Measurements from ENCODE around the gene CUL9.

The CUL9 gene

GRCh38 chr6:43262780-43263313, 80.9 kb downstream of the CUL9 start:
- H3K27ac ChIP-seq (ENCODE audit: insufficient read depth, low read depth, low read length, poor library complexity, severe bottlenecking) = no peak overlapping the region
- no peak overlapping the region for H3K4me3 ChIP-seq (ENCODE audit: insufficient read depth, low read depth, low read length)
- 93% methylated on average over 39 of the region's 39 CpGs for WGBS, 2 experiments
- no peaks in the 10 kb centered on the region for H3K36me3 ChIP-seq (ENCODE audit: control insufficient read depth, insufficient read depth, low read length)
- peaks cover 10% of the 10 kb centered on the region for H3K4me1 ChIP-seq (ENCODE audit: control insufficient read depth, insufficient read depth, low read length)
- H3K9me3 ChIP-seq (ENCODE audit: control insufficient read depth, low read length) = no peaks in the 10 kb centered on the region
- peaks cover 6% of the 10 kb centered on the region for H3K27me3 ChIP-seq (ENCODE audit: control insufficient read depth, insufficient read depth, low read length, poor library complexity, severe bottlenecking)

DNA sequence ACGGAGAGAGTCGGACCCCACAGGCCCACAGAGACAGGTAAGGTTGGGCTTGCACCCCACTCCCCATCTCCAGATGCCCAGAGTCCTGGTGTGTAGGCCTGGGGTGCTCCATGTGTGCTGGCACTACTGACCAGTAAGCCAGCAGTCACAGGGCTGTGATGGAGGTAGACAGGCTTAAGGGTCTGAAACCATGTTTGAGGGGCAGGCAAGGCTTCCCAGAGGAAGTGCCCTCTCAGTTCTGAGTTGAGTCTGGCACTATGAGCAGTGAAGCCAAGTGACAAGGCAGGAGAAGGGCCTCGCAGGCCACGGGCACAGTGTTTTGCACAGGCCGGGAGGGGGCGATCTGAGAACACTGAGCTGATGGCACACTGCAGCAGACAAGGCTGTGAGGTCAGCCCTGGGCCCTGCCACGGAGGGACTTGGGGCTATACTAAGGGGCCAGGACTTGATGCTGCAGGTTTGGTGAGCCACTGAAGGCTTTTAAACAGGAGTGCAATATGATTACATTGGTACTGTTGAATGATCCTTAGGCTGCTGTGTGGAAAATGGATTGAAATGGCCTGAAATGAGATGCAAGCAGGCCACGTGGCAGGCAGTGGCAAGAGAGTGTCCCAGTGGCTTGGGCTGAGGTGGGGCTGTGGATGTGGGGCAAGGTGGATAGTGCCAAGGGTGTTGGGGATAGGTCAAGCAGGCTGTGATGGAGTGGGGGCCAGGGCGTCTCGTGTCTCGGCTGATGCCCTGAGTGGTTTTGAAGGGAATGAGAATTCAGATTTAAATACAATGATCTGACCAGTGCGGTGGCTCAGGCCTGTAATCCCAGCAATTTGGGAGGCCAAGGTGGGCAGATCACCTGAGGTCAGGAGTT, 81.5 kb downstream of the CUL9 start:
- H3K36me3 ChIP-seq (ENCODE audit: control insufficient read depth, insufficient read depth, low read length) = no peaks in the 10 kb centered on the region
- H3K4me1 ChIP-seq (ENCODE audit: control insufficient read depth, insufficient read depth, low read length) = peaks cover 12% of the 10 kb centered on the region
- no peaks in the 10 kb centered on the region for H3K9me3 ChIP-seq (ENCODE audit: control insufficient read depth, low read length)
- 60 to 62% methylated on average over 12 of the region's 12 CpGs for WGBS, 2 experiments
- no peak overlapping the region for H3K27ac ChIP-seq (ENCODE audit: insufficient read depth, low read depth, low read length, poor library complexity, severe bottlenecking)
- H3K4me3 ChIP-seq (ENCODE audit: insufficient read depth, low read depth, low read length) = no peak overlapping the region
- H3K27me3 ChIP-seq (ENCODE audit: control insufficient read depth, insufficient read depth, low read length, poor library complexity, severe bottlenecking) = peaks cover 13% of the 10 kb centered on the region

GRCh38 chr6:43264599-43265145, 82.7 kb downstream of the CUL9 start:
- 89 to 91% methylated on average over 5 of the region's 5 CpGs for WGBS, 2 experiments

DNA sequence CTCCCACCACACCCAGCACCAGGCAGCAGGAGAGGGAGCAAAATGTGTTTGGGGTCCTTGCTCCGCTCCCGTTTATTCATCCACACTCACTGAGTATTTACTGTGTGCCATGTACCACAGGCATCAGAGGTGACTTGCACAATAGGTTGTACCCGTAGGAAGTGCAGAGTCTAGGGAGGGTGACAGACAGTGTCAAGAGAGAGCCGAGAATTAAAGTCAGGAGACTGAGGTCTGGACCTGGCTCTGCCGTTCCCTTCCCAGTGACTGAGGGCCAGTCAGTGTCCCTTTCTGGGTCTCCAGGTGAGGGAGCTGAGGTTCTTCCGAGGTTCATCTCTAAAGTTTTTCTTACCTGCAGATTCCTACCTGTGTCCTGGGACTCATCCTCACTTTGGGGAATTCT, 83.6 kb downstream of the CUL9 start:
- H3K27me3 ChIP-seq (ENCODE audit: control insufficient read depth, insufficient read depth, low read length, poor library complexity, severe bottlenecking) = peaks cover 28% of the 10 kb centered on the region
- H3K4me3 ChIP-seq (ENCODE audit: insufficient read depth, low read depth, low read length) = no peak overlapping the region
- H3K36me3 ChIP-seq (ENCODE audit: control insufficient read depth, insufficient read depth, low read length) = no peaks in the 10 kb centered on the region
- H3K27ac ChIP-seq (ENCODE audit: insufficient read depth, low read depth, low read length, poor library complexity, severe bottlenecking) = no peak overlapping the region
- H3K9me3 ChIP-seq (ENCODE audit: control insufficient read depth, low read length) = no peaks in the 10 kb centered on the region
- H3K4me1 ChIP-seq (ENCODE audit: control insufficient read depth, insufficient read depth, low read length) = peaks cover 16% of the 10 kb centered on the region
- WGBS, 2 experiments = 87 to 91% methylated on average over 6 of the region's 6 CpGs

More at GRCh38 chr6:43264599-43265145, 82.7 kb downstream of the CUL9 start:
- H3K4me1 ChIP-seq (ENCODE audit: control insufficient read depth, insufficient read depth, low read length) = peaks cover 16% of the 10 kb centered on the region
- H3K27me3 ChIP-seq (ENCODE audit: control insufficient read depth, insufficient read depth, low read length, poor library complexity, severe bottlenecking) = peaks cover 24% of the 10 kb centered on the region
- H3K4me3 ChIP-seq (ENCODE audit: insufficient read depth, low read depth, low read length) = no peak overlapping the region
- no peaks in the 10 kb centered on the region for H3K9me3 ChIP-seq (ENCODE audit: control insufficient read depth, low read length)
- no peaks in the 10 kb centered on the region for H3K36me3 ChIP-seq (ENCODE audit: control insufficient read depth, insufficient read depth, low read length)
- H3K27ac ChIP-seq (ENCODE audit: insufficient read depth, low read depth, low read length, poor library complexity, severe bottlenecking) = no peak overlapping the region

GRCh38 chr6:43267619-43268354, 85.8 kb downstream of the CUL9 start:
- no peaks in the 10 kb centered on the region for H3K36me3 ChIP-seq (ENCODE audit: control insufficient read depth, insufficient read depth, low read length)
- H3K4me3 ChIP-seq (ENCODE audit: insufficient read depth, low read depth, low read length) = no peak overlapping the region
- WGBS, 2 experiments = 33 to 36% methylated on average over 7 of the region's 7 CpGs
- H3K27me3 ChIP-seq (ENCODE audit: control insufficient read depth, insufficient read depth, low read length, poor library complexity, severe bottlenecking) = peaks cover 28% of the 10 kb centered on the region
- H3K9me3 ChIP-seq (ENCODE audit: control insufficient read depth, low read length) = no peaks in the 10 kb centered on the region
- H3K27ac ChIP-seq (ENCODE audit: insufficient read depth, low read depth, low read length, poor library complexity, severe bottlenecking) = no peak overlapping the region
- H3K4me1 ChIP-seq (ENCODE audit: control insufficient read depth, insufficient read depth, low read length) = peaks cover 16% of the 10 kb centered on the region

DNA sequence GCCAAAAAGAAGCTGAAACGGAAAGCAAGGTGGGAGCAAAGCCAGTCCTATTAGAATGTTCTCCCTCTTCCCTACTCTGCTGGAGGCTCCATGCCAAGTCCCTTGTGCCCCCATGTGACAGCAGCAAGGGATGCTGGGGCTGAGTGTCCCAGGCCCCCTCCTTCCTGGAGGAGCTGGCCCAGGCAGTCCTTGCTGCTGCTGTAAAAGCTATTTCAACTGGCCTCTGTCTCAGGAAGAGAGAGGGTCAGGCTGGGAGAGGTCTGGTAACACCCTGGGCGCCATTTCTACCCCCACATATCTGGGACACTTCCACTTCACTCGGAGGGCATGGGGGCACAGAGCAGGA, 86.3 kb downstream of the CUL9 start:
- no peak overlapping the region for H3K27ac ChIP-seq (ENCODE audit: insufficient read depth, low read depth, low read length, poor library complexity, severe bottlenecking)
- H3K4me3 ChIP-seq (ENCODE audit: insufficient read depth, low read depth, low read length) = no peak overlapping the region
- H3K4me1 ChIP-seq (ENCODE audit: control insufficient read depth, insufficient read depth, low read length) = peaks cover 16% of the 10 kb centered on the region
- no peaks in the 10 kb centered on the region for H3K9me3 ChIP-seq (ENCODE audit: control insufficient read depth, low read length)
- no peaks in the 10 kb centered on the region for H3K36me3 ChIP-seq (ENCODE audit: control insufficient read depth, insufficient read depth, low read length)
- 87 to 91% methylated on average over 3 of the region's 3 CpGs for WGBS, 2 experiments
- H3K27me3 ChIP-seq (ENCODE audit: control insufficient read depth, insufficient read depth, low read length, poor library complexity, severe bottlenecking) = peaks cover 30% of the 10 kb centered on the region

DNA sequence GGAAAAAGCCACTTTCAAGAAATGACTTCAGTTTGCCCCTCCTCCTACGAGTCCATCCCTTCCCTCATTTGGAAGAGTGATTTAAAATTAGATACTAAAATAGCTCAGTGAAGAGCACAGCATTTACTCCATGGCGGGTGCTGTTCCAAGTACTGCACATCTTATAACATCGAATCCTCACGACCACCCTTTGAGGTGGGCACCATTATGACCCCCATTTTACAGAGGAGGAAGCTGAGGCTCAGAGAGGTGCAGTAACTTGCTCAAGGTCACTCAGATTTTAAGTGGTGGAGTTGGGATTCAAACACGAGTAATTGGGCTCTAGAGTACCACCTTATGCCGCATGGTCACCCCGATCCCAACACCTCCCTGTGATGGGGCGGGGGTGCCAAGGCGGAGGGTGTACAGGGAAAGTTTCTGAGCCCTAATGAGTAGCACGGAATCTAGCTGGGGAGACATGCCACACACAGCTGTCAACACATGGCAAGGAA, 86.8 kb downstream of the CUL9 start:
- Histone ChIP-seq H3K4me1 (ENCODE audit: control insufficient read depth, insufficient read depth, low read length) (peaks cover 16% of the 10 kb centered on the region), H3K9me3 (ENCODE audit: control insufficient read depth, low read length) (no peaks in the 10 kb centered on the region), H3K36me3 (ENCODE audit: control insufficient read depth, insufficient read depth, low read length) (no peaks in the 10 kb centered on the region), H3K4me3 (ENCODE audit: insufficient read depth, low read depth, low read length) (no peak overlapping the region), H3K27me3 (ENCODE audit: control insufficient read depth, insufficient read depth, low read length, poor library complexity, severe bottlenecking) (peaks cover 33% of the 10 kb centered on the region), H3K27ac (ENCODE audit: insufficient read depth, low read depth, low read length, poor library complexity, severe bottlenecking) (no peak overlapping the region)
- 91 to 92% methylated on average over 10 of the region's 10 CpGs for WGBS, 2 experiments

- H3K4me1 ChIP-seq (ENCODE audit: control insufficient read depth, insufficient read depth, low read length) = peaks cover 16% of the 10 kb centered on the region
- H3K4me3 ChIP-seq (ENCODE audit: insufficient read depth, low read depth, low read length) = no peak overlapping the region
- H3K27me3 ChIP-seq (ENCODE audit: control insufficient read depth, insufficient read depth, low read length, poor library complexity, severe bottlenecking) = peaks cover 40% of the 10 kb centered on the region
- no peaks in the 10 kb centered on the region for H3K9me3 ChIP-seq (ENCODE audit: control insufficient read depth, low read length)
- no peak overlapping the region for H3K27ac ChIP-seq (ENCODE audit: insufficient read depth, low read depth, low read length, poor library complexity, severe bottlenecking)
- H3K36me3 ChIP-seq (ENCODE audit: control insufficient read depth, insufficient read depth, low read length) = no peaks in the 10 kb centered on the region
- 15 to 16% methylated on average over 43 to 44 of the region's 44 CpGs for WGBS, 2 experiments
These were observed 87.4 kb downstream of the CUL9 start for GRCh38 chr6:43269273-43270007.

DNA sequence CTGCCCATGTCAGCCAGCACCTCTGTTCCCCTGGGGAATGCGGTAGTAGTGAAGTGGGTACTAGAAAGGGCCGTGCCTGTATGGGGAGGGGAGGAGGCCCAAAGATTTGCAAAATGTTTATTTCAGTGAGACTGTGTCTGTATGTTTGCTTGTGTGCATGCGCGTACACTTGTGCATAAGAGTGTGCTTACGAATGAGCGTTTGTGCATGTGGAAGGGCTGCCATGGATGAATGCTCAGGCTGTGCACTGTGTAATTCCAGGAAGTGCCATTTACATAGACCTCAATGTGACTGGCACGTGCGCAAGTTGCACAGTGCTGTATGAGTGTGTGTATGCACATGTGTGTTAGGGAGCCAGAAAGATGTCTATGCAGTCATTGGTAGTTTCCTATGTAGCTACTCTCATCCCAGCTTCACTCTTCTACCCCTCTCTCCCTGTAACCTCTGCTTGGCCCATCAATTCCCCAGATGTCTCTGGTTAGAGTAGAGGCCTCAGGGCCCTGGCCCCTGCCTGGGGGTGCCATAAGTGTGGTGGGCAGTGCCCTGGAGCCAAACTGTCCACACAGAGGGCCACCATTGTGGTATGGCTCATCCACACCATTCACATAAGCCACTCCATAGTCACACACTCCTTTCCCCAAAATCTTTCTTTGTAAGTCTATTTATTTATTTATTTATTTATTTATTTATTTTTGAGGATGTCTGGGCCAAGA, 89.3 kb downstream of the CUL9 start:
- H3K9me3 ChIP-seq (ENCODE audit: control insufficient read depth, low read length) = no peaks in the 10 kb centered on the region
- H3K4me3 ChIP-seq (ENCODE audit: insufficient read depth, low read depth, low read length) = no peak overlapping the region
- H3K4me1 ChIP-seq (ENCODE audit: control insufficient read depth, insufficient read depth, low read length) = peaks cover 32% of the 10 kb centered on the region
- no peak overlapping the region for H3K27ac ChIP-seq (ENCODE audit: insufficient read depth, low read depth, low read length, poor library complexity, severe bottlenecking)
- no peaks in the 10 kb centered on the region for H3K36me3 ChIP-seq (ENCODE audit: control insufficient read depth, insufficient read depth, low read length)
- 91% methylated on average over 8 of the region's 8 CpGs for WGBS, 2 experiments
- peaks cover 58% of the 10 kb centered on the region for H3K27me3 ChIP-seq (ENCODE audit: control insufficient read depth, insufficient read depth, low read length, poor library complexity, severe bottlenecking)
